Smooth muscle cell (in vitro differentiated cells): ENCODE data around the gene TSEN54. TPM values are rescaled to one million over a fixed set of nuclear protein-coding genes. Genes with fewer than 3 reads are reported as not detected.

Source experiments
- DNase-seq: peaks from one replicate; lab custom pipeline; 2025; ENCODE audit not compliant: unreplicated experiment; lab: John Stamatoyannopoulos, UW
- H2AFZ ChIP-seq: fragments of 200-600 bp; sonication (generic); 2 replicates; pipeline ENCODE4 v1.6.0; 2016; ENCODE audit warnings: antibody characterized with exemption, low read depth, mild to moderate bottlenecking
- H3F3A ChIP-seq: fragments of 200-600 bp; sonication (generic); 2 replicates; pipeline ENCODE4 v1.6.0; 2017; ENCODE audit warnings: antibody characterized with exemption, low read depth
- H3K27ac ChIP-seq: fragments of 200-600 bp; sonication (generic); 2 replicates; pipeline ENCODE4 v1.5.1; 2016; ENCODE audit warnings: low read depth, mild to moderate bottlenecking
- H3K27me3 ChIP-seq: fragments of 200-600 bp; sonication (generic); 2 replicates; pipeline ENCODE4 v1.6.1; 2016; ENCODE audit warnings: low read depth, mild to moderate bottlenecking
- H3K36me3 ChIP-seq: fragments of 200-600 bp; sonication (generic); 2 replicates; pipeline ENCODE4 v1.5.1; 2016; ENCODE audit warnings: low read depth
- H3K4me1 ChIP-seq: fragments of 200-600 bp; sonication (generic); 2 replicates; pipeline ENCODE4 v1.5.1; 2016; ENCODE audit warnings: low read depth
- H3K4me2 ChIP-seq: fragments of 200-600 bp; sonication (generic); 2 replicates; pipeline ENCODE4 v1.6.0; 2016; ENCODE audit warnings: mild to moderate bottlenecking
- H3K4me3 ChIP-seq: fragments of 200-600 bp; sonication (generic); 2 replicates; pipeline ENCODE4 v1.5.1; 2016; ENCODE audit warnings: mild to moderate bottlenecking
- H3K79me2 ChIP-seq: fragments of 200-600 bp; sonication (generic); 2 replicates; pipeline ENCODE4 v1.6.0; 2016; ENCODE audit warnings: low read depth, mild to moderate bottlenecking
- H3K9ac ChIP-seq: fragments of 200-600 bp; sonication (generic); 2 replicates; pipeline ENCODE4 v1.6.0; 2016; ENCODE audit warnings: low read depth
- H3K9me3 ChIP-seq: fragments of 200-600 bp; sonication (generic); replicated peaks from 2 replicates; pipeline ENCODE4 v1.5.1; 2016; ENCODE audit warnings: low read depth
- H4K20me1 ChIP-seq: fragments of 200-600 bp; sonication (generic); 2 replicates; pipeline ENCODE4 v1.6.0; 2016; ENCODE audit warnings: low read depth
- WGBS: methylation state at CpG from one replicate; pipeline ENCODE4 v1.1.7; 2016; ENCODE audit warnings: low lambda C conversion rate; 5-methylcytosine and 5-hydroxymethylcytosine counted together
- polyA plus RNA-seq: library from polyadenylated mRNA; unstranded; fragments of >200 nt; fragmentation: Nextera tagmentation; extraction: Ambion mirVana; gene quantifications from 2 replicates; pipeline ENCODE4 v1.2.1, GENCODE V29; 2016
- total RNA-seq: library from RNA; depleted of rRNA; stranded (reverse); fragments of >200 nt; gene quantifications from 2 replicates; pipeline ENCODE4 v1.2.3, GENCODE V29; 2014
- TF ChIP-seq, protein P1 (sequence below): fragments of 200-600 bp; sonication (generic); IDR thresholded peaks from 2 replicates; pipeline ENCODE4 v1.5.1; 2017; ENCODE audit warnings: borderline replicate concordance, mild to moderate bottlenecking, antibody characterized with exemption; ENCODE audit not compliant: insufficient read depth, poor library complexity, severe bottlenecking

The TSEN54 gene
- total and polyA plus RNA-seq, 2 experiments from 2014 or later, result 15.1 TPM

DNA sequence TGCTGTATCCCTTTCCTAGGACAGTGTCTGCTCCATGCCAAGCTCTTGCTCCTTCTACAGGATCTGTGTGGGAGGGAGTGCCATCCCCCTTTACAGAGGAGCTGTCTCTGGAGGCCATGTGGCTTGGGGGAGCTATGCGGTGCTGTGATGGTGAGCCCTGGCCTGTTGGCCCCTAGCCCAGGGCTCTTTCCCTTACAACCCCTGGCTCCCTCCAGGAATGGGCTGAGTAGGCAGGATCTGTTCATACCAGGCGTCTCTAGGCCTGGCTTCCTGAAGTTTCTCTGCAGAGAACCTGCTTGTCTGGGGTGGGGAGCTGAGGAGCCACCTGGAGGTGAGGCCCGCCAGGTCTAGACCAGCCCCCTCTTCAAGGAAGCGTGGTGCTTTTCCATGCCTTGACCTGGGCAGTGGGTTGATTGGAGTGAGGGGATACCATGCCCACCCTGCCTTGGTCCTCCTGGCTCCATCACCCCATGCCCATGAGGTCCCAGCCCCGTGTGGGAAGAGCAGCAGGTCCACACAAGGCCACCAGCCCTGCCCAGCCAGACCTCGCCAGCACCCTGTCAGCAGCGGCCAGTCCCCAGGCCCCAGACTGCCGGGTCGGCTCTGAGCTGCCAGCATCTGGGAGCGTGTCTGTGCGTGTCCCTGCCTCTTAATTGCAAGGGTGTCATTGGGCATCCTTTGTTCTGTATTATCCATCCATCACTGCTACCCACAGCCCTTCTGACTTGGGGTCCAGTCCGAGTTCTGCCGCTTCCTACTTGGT, 23.8 kb downstream of the TSEN54 start:
- Histone ChIP-seq H3K36me3 (no peaks in the 10 kb centered on the region), H3K27ac (no peak overlapping the region), H2AFZ (no peak overlapping the region), H3F3A (no peaks in the 10 kb centered on the region), H3K4me2 (peak overlapping the region; percentile 31), H3K9ac (no peak overlapping the region), H3K9me3 (no peaks in the 10 kb centered on the region), H3K79me2 (no peaks in the 10 kb centered on the region), H3K27me3 (no peaks in the 10 kb centered on the region), H4K20me1 (no peaks in the 10 kb centered on the region), H3K4me1 (no peaks in the 10 kb centered on the region), H3K4me3 (no peak overlapping the region)
- TF ChIP-seq, protein P1, sequence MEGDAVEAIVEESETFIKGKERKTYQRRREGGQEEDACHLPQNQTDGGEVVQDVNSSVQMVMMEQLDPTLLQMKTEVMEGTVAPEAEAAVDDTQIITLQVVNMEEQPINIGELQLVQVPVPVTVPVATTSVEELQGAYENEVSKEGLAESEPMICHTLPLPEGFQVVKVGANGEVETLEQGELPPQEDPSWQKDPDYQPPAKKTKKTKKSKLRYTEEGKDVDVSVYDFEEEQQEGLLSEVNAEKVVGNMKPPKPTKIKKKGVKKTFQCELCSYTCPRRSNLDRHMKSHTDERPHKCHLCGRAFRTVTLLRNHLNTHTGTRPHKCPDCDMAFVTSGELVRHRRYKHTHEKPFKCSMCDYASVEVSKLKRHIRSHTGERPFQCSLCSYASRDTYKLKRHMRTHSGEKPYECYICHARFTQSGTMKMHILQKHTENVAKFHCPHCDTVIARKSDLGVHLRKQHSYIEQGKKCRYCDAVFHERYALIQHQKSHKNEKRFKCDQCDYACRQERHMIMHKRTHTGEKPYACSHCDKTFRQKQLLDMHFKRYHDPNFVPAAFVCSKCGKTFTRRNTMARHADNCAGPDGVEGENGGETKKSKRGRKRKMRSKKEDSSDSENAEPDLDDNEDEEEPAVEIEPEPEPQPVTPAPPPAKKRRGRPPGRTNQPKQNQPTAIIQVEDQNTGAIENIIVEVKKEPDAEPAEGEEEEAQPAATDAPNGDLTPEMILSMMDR, result no peak
- 77% methylated on average over 13 of the region's 13 CpGs for WGBS
- no peak for DNase-seq

DNA sequence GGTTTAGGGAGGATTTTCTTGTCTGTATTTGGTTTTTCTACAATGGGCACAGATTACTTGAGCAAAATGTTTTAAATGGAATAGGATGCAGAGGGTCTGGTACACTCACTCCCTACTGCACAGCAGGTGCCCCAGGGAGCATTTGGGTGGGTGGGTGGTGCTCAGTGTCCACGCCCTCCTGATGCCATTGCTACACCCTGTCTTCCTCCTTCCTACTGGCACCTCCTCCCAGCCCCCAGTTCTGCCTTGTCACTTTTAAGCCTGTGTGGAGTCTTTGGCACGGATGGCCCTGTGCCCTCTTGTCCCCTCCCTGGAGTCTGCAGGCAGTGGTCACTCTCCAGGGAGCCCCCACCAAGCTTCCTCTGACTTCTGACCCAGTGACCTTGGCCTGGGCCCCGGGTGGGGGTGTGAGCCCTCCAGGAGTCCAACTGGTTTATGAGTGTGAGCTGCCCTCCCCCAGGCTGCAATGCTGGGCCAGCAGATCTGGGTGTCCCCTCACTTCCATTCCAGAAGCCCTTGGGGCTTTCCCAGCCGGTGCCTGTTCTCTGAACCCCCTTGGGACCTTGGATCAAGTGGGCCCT, 24.7 kb downstream of the TSEN54 start:
- Histone ChIP-seq H3K9me3 (no peaks in the 10 kb centered on the region), H3K4me1 (no peaks in the 10 kb centered on the region), H3K4me3 (no peak overlapping the region), H3K79me2 (no peaks in the 10 kb centered on the region), H3F3A (no peaks in the 10 kb centered on the region), H3K36me3 (no peaks in the 10 kb centered on the region), H3K9ac (no peak overlapping the region), H3K4me2 (no peak overlapping the region), H4K20me1 (no peaks in the 10 kb centered on the region), H3K27me3 (no peaks in the 10 kb centered on the region), H3K27ac (no peak overlapping the region), H2AFZ (no peak overlapping the region)
- DNase-seq, result no peak
- WGBS, result 90% methylated on average over 4 of the region's 4 CpGs
- TF ChIP-seq, protein P1, result no peak

DNA sequence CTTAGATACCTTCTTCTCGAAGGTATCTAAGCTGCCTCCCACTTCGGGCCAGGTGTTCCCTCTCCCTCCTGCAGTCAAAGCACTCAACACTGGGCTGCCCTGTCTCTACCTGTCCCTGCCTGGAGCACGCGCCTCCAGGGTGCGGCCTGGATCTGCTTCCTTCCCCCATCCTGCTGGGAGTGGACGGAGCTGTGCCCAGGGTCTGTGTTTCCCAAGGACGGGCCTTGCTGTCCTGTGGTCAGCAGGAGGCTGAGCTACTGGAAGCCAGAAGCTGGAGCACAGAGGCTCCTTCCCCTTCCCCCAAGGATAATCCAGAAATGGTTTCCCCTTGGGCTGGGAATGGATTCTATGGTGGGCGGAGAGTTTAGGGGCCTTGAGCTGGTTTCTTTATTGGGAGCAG, 25.9 kb downstream of the TSEN54 start:
- DNase-seq, result no peak
- Histone ChIP-seq H3K4me1 (no peaks in the 10 kb centered on the region), H3K9me3 (no peaks in the 10 kb centered on the region), H3K27ac (no peak overlapping the region), H3K27me3 (no peaks in the 10 kb centered on the region), H4K20me1 (no peaks in the 10 kb centered on the region), H2AFZ (no peak overlapping the region), H3K4me2 (no peak overlapping the region), H3K9ac (no peak overlapping the region), H3F3A (no peaks in the 10 kb centered on the region), H3K36me3 (no peaks in the 10 kb centered on the region), H3K4me3 (no peak overlapping the region), H3K79me2 (no peaks in the 10 kb centered on the region)
- TF ChIP-seq, protein P1, result no peak
- 89% methylated on average over 8 of the region's 8 CpGs for WGBS
